CD14-positive monocyte (primary cell): Measurements from ENCODE around the gene PRKACA. TPM values are rescaled to one million over a fixed set of nuclear protein-coding genes. Genes with fewer than 3 reads are reported as not detected.
A peak's percentile ranks its signal among the peaks of the same experiment; 100 is the strongest.

Source experiments
- DNase-seq, 3 donors: peaks; one replicate each; pipeline ENCODE4 v3.0.0-alpha.2; 2011 to 2022
- H2AFZ ChIP-seq: 2 replicates; pipeline ENCODE4 v1.6.0; 2012; ENCODE audit warnings: mild to moderate bottlenecking, low read depth, low read length, inconsistent platforms; ENCODE audit not compliant: insufficient read depth, poor library complexity, severe bottlenecking
- H3K27ac ChIP-seq, 2 donors: 1 replicate in 1 of 2; 2 replicates in 1 of 2; pipeline ENCODE4 v1.5.1; 2012 to 2013; ENCODE audit warnings: low read length in 2 of 2, control low read depth in 1 of 2, inconsistent platforms in 1 of 2, low read depth in 1 of 2, mild to moderate bottlenecking in 1 of 2
- H3K27me3 ChIP-seq, 2 donors: one replicate each; pipeline versions ENCODE4 v1.6.0 to v1.6.1; 2011 to 2013; ENCODE audit warnings: low read length in 2 of 2; ENCODE audit not compliant: control insufficient read depth in 2 of 2, insufficient read depth in 2 of 2
- H3K36me3 ChIP-seq, 2 donors: replicated peaks in 1 of 2; 1 replicate in 1 of 2; 2 replicates in 1 of 2; pipeline versions ENCODE4 v1.5.1 to v1.6.1; 2012 to 2013; ENCODE audit warnings: low read length in 2 of 2, control low read depth in 1 of 2, inconsistent platforms in 1 of 2, mild to moderate bottlenecking in 1 of 2; ENCODE audit not compliant: insufficient read depth in 2 of 2, control insufficient read depth in 1 of 2
- H3K4me1 ChIP-seq, 2 donors: 1 replicate in 1 of 2; 2 replicates in 1 of 2; pipeline versions ENCODE4 v1.5.1 to v1.6.1; 2012 to 2013; ENCODE audit warnings: low read length in 2 of 2, control low read depth in 1 of 2, inconsistent platforms in 1 of 2, mild to moderate bottlenecking in 1 of 2, moderate library complexity in 1 of 2; ENCODE audit not compliant: insufficient read depth in 2 of 2, control insufficient read depth in 1 of 2
- H3K4me2 ChIP-seq: replicated peaks from 2 replicates; pipeline ENCODE3; 2012; ENCODE audit warnings: low read length, moderate library complexity, mild to moderate bottlenecking; ENCODE audit not compliant: poor library complexity, severe bottlenecking; ENCODE audit errors: extremely low read depth
- H3K4me3 ChIP-seq, 3 experiments: fragments of 200-600 bp in 1 of 3; sonication (generic) in 1 of 3; replicated peaks in 1 of 3; 1 replicate in 2 of 3; 2 replicates in 1 of 3; pipeline ENCODE4 v1.5.1; 2011 to 2013; ENCODE audit warnings: low read length in 3 of 3, mild to moderate bottlenecking in 3 of 3, control low read depth in 2 of 3, low read depth in 2 of 3, inconsistent platforms in 1 of 3, moderate library complexity in 1 of 3
- H3K79me2 ChIP-seq: 2 replicates; pipeline ENCODE4 v1.6.0; 2012; ENCODE audit warnings: mild to moderate bottlenecking, control low read depth, inconsistent platforms, low read length, moderate library complexity; ENCODE audit not compliant: insufficient read depth
- H3K9ac ChIP-seq: 2 replicates; pipeline ENCODE4 v1.6.0; 2017; ENCODE audit warnings: low read length, mild to moderate bottlenecking; ENCODE audit not compliant: insufficient read depth, poor library complexity, severe bottlenecking
- H3K9me3 ChIP-seq, 2 donors: replicated peaks in 1 of 2; 1 replicate in 1 of 2; 2 replicates in 1 of 2; pipeline versions ENCODE4 v1.5.1 to v1.6.1; 2012 to 2013; ENCODE audit warnings: low read length in 2 of 2, control low read depth in 1 of 2; ENCODE audit not compliant: control insufficient read depth in 1 of 2, insufficient read depth in 1 of 2
- H4K20me1 ChIP-seq: 2 replicates; pipeline ENCODE4 v1.6.0; 2012; ENCODE audit warnings: mild to moderate bottlenecking, low read length, control low read depth, moderate library complexity; ENCODE audit not compliant: insufficient read depth
- H3K27ac Mint-ChIP-seq, 7 donors: one replicate each; pipeline ENCODE4 v1.8.0; 2020; ENCODE audit warnings: mild to moderate bottlenecking in 7 of 7, mixed read lengths in 7 of 7, moderate library complexity in 6 of 7, inconsistent platforms in 2 of 7
- H3K27me3 Mint-ChIP-seq, 3 donors: one replicate each; pipeline ENCODE4 v1.8.0; 2021 to 2022; ENCODE audit warnings: low read depth in 3 of 3, mild to moderate bottlenecking in 3 of 3, mixed read lengths in 3 of 3, moderate library complexity in 3 of 3, inconsistent platforms in 1 of 3
- H3K36me3 Mint-ChIP-seq, 2 donors: one replicate each; pipeline ENCODE4 v1.8.0; 2020; ENCODE audit warnings: mixed read lengths in 2 of 2, inconsistent platforms in 1 of 2, mild to moderate bottlenecking in 1 of 2
- H3K4me1 Mint-ChIP-seq: one replicate; pipeline ENCODE4 v1.8.0; 2020; ENCODE audit warnings: mild to moderate bottlenecking, mixed read lengths
- H3K4me3 Mint-ChIP-seq, 2 donors: one replicate each; pipeline ENCODE4 v1.8.0; 2020; ENCODE audit warnings: mild to moderate bottlenecking in 2 of 2, mixed read lengths in 2 of 2, moderate library complexity in 1 of 2
- H3K9me3 Mint-ChIP-seq, 7 donors: one replicate each; pipeline ENCODE4 v1.8.0; 2020 to 2022; ENCODE audit warnings: mixed read lengths in 7 of 7, mild to moderate bottlenecking in 6 of 7, moderate library complexity in 6 of 7, inconsistent platforms in 2 of 7
- WGBS: methylation state at CpG from one replicate; pipeline ENCODE4 v1.1.5; 2013; ENCODE audit warnings: missing lambda C conversion rate; ENCODE audit not compliant: insufficient coverage; 5-methylcytosine and 5-hydroxymethylcytosine counted together
- intact Hi-C, 2 donors: fragments of 100-400 bp; cut with micrococcal nuclease; formaldehyde crosslinking; loops; one replicate each; pipeline versions ENCODE4 v1.15.0 to v1.15.1; 2023
- polyA plus RNA-seq, 3 donors: library from polyadenylated mRNA; depleted of rRNA in 1 of 3; unstranded in 2 of 3; stranded (reverse) in 1 of 3; fragments of 300-500 nt in 2 of 3; fragments of >200 nt in 1 of 3; fragmentation: Illumina TruSeq in 2 of 3; gene quantifications; 1 replicate in 2 of 3; 2 replicates in 1 of 3; pipeline ENCODE4 v1.2.3, GENCODE V29; 2012 to 2021
- TF ChIP-seq, protein P1 (sequence below): fragments of 200-600 bp; IDR thresholded peaks from one replicate; pipeline ENCODE4 v1.8.0; 2022; ENCODE audit warnings: antibody characterized with exemption, mild to moderate bottlenecking

Gene PRKACA
- polyA plus RNA-seq, 3 donors, result 2.0 to 231 (median 3.8) TPM

DNA sequence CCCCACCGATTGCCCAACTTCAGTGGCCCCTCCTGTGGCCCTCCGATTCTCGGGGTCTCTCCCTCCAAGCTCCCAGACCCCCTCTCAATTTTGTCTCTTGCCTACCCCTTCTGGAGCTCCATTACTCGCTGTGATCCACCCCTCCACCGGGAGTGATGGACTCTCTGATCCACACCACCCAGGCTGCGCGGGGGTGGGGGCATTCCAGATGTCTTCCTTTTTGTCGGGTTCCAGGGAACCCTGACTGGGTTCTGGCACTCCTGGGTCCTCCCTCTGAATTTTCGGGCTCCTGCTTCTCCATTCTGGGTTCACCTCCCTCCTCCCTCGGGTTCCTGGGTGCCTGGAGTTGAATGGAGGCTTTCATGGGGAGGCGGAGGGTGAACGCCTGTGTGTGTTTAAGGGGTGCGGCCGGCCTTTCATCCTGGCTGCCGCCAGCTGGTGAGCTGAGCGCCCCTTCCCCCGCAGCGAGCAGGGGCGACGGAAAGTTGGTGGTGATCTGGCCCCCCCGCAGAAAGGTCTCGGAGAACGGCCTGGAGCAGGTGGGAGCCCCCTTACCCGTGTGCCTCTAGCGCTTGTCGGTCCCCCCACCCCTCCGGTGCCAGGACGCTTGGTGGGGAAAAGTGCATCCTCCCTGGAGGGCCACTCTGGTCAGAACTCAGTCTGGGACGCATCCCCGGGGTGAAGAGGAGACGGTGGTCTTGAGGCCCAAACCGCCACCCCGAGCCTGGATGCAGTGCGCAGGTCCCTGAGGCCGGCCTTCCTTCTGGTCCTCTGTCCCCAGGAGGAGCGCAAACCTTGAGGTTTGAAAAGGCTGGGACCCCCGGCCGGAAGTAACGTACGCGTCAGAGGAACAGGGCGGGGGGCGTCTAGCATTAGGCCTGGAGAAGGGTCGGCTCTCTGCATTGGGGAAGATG, 43.4 kb downstream of the PRKACA start:
- H3K9me3 Mint-ChIP-seq, result no peaks in the 10 kb centered on the region
- peak overlapping the region; percentile 91 for H2AFZ ChIP-seq
- TF ChIP-seq, protein P1, sequence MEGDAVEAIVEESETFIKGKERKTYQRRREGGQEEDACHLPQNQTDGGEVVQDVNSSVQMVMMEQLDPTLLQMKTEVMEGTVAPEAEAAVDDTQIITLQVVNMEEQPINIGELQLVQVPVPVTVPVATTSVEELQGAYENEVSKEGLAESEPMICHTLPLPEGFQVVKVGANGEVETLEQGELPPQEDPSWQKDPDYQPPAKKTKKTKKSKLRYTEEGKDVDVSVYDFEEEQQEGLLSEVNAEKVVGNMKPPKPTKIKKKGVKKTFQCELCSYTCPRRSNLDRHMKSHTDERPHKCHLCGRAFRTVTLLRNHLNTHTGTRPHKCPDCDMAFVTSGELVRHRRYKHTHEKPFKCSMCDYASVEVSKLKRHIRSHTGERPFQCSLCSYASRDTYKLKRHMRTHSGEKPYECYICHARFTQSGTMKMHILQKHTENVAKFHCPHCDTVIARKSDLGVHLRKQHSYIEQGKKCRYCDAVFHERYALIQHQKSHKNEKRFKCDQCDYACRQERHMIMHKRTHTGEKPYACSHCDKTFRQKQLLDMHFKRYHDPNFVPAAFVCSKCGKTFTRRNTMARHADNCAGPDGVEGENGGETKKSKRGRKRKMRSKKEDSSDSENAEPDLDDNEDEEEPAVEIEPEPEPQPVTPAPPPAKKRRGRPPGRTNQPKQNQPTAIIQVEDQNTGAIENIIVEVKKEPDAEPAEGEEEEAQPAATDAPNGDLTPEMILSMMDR, result no peak
- no peaks in the 10 kb centered on the region for H3K79me2 ChIP-seq
- peaks cover 0 to 3% of the 10 kb centered on the region in 2 donors for H3K36me3 Mint-ChIP-seq
- intact Hi-C loops, result loop anchor here (2.0 to 5.0 kb wide), 2 partner anchors 192 to 193 kb away; no protein-coding TSS in a partner anchor
- peaks cover 69 to 75% of the 10 kb centered on the region in 2 donors for H3K4me1 ChIP-seq
- H3K27ac ChIP-seq, result peak overlapping the region; percentile 27 to 56
- H3K27me3 ChIP-seq, result peaks cover 0 to 22% of the 10 kb centered on the region in 2 donors
- H3K36me3 ChIP-seq, result no peaks in the 10 kb centered on the region
- H3K4me3 Mint-ChIP-seq, result peak overlapping the region; percentile 97 to 99
- peak in 1 of 3 donors; percentile 34 for DNase-seq
- H3K27me3 Mint-ChIP-seq, result peaks cover 18 to 45% (median 34%) of the 10 kb centered on the region in 3 donors
- H3K4me2 ChIP-seq, result peak overlapping the region; percentile 100
- no peaks in the 10 kb centered on the region for H4K20me1 ChIP-seq
- H3K9me3 ChIP-seq, result no peaks in the 10 kb centered on the region
- WGBS, result under 1% methylated on average over 28 of the region's 44 CpGs
- peak overlapping the region; percentile 70 for H3K9ac ChIP-seq
- peak overlapping the region; percentile 50 to 95 (median 67) for H3K4me3 ChIP-seq
- H3K27ac Mint-ChIP-seq, result peak overlapping the region; percentile 79 to 89 (median 86)
- peaks cover 53% of the 10 kb centered on the region for H3K4me1 Mint-ChIP-seq

DNA sequence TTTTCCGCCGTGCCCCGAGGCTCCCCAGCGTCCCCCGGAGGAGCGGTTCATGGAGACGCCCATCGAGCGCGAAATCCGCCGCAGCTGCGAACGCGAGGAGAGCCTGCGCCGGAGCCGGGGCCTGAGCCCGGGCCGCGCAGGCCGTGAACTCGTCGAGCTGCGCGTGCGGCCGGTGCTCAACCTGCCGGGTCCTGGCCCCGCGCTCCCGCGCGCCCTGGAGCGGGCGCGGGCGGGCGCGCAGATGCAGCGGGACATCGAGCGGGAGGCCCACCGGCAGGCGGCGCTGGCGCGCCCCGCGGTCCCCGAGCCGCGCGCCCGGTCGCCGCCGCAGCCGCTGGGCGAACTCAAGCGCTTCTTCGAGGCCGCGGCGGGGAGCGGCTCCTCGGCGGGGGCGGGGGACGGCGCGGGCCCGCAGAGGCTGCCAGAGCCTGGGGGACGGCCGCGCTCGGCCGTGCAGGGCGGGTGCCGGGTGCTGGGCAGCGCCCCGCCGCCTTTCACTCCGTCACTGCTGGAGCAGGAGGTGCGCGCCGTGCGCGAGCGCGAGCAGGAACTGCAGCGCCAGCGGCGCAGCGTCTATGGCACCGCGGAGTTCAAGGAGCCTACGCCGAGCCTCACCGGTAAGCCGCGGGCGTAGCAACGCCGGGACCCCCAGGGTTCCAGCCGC, 44.2 kb downstream of the PRKACA start:
- H3K9me3 ChIP-seq, result no peaks in the 10 kb centered on the region
- peak overlapping the region; percentile 91 for H2AFZ ChIP-seq
- Mint-ChIP-seq H3K36me3 (peaks cover 0 to 3% of the 10 kb centered on the region in 2 donors), H3K27ac (peak overlapping the region in 4 of 7 donors; percentile 79 to 89 (median 87)), H3K4me1 (peaks cover 46% of the 10 kb centered on the region), H3K9me3 (no peaks in the 10 kb centered on the region), H3K4me3 (peak overlapping the region; percentile 97 to 99), H3K27me3 (peaks cover 18 to 45% (median 34%) of the 10 kb centered on the region in 3 donors)
- H3K27ac ChIP-seq, result peak overlapping the region; percentile 27 to 56
- TF ChIP-seq, protein P1, result peak; percentile 58
- H3K9ac ChIP-seq, result peak overlapping the region; percentile 70
- peak; percentile 65 to 66 (median 66) for DNase-seq
- H3K4me1 ChIP-seq, result peaks cover 61 to 67% of the 10 kb centered on the region in 2 donors
- H3K36me3 ChIP-seq, result no peaks in the 10 kb centered on the region
- peak overlapping the region; percentile 50 to 95 (median 67) for H3K4me3 ChIP-seq
- intact Hi-C loops, result loop anchor here in 1 of 2 donors (5.0 kb wide), 1 partner anchor 191 kb away; no protein-coding TSS in a partner anchor
- H4K20me1 ChIP-seq, result no peaks in the 10 kb centered on the region
- WGBS, result under 1% methylated on average over 106 of the region's 106 CpGs
- H3K27me3 ChIP-seq, result peaks cover 0 to 22% of the 10 kb centered on the region in 2 donors
- peak overlapping the region; percentile 100 for H3K4me2 ChIP-seq
- no peaks in the 10 kb centered on the region for H3K79me2 ChIP-seq
